Progenitor cell of endocrine pancreas (in vitro differentiated cells): ENCODE measurements around the gene CLDND1. TPM values are rescaled to one million over a fixed set of nuclear protein-coding genes. Genes with fewer than 3 reads are reported as not detected.

Experiments used
- DNase-seq: peaks from one replicate; pipeline ENCODE4 v3.0.0; 2021; ENCODE audit warnings: low spot score; ENCODE audit not compliant: unreplicated experiment
- H3K27ac Mint-ChIP-seq: 2 replicates; pipeline ENCODE4 v1.8.0; 2021; ENCODE audit warnings: mild to moderate bottlenecking, moderate library complexity, mixed read lengths
- H3K27me3 Mint-ChIP-seq: 2 replicates; pipeline ENCODE4 v1.8.0; 2021; ENCODE audit warnings: mixed read lengths
- H3K36me3 Mint-ChIP-seq: 2 replicates; pipeline ENCODE4 v1.8.0; 2022; ENCODE audit warnings: mixed read lengths; ENCODE audit not compliant: insufficient read depth
- H3K4me1 Mint-ChIP-seq: 2 replicates; pipeline ENCODE4 v1.8.0; 2021; ENCODE audit warnings: low read depth, mixed read lengths
- H3K4me3 Mint-ChIP-seq: 2 replicates; pipeline ENCODE4 v1.8.0; 2021; ENCODE audit warnings: low read depth, mild to moderate bottlenecking, moderate library complexity, mixed read lengths
- H3K9me3 Mint-ChIP-seq: 2 replicates; pipeline ENCODE4 v1.8.0; 2021; ENCODE audit warnings: low read depth, mixed read lengths
- long read RNA-seq: library from polyadenylated mRNA; unstranded; transcript quantifications from one replicate; pipeline ENCODE4 v2.0.0, GENCODE V29; 2020
- total RNA-seq: library from RNA; stranded (reverse); gene quantifications from 2 replicates; pipeline ENCODE4 v1.2.1, GENCODE V29; 2021
- TF ChIP-seq, protein P1 (sequence below): fragments of 200-600 bp; sonication (generic); IDR thresholded peaks from one replicate; pipeline ENCODE4 v1.5.0; 2021; ENCODE audit warnings: antibody characterized with exemption, mild to moderate bottlenecking; ENCODE audit not compliant: unreplicated experiment

CLDND1 gene
- total RNA-seq = 100 and 101 TPM in 2 replicates
- long read RNA-seq, transcript CLDND1-202 (6 exons, 2,228 nt) = minor isoform, 10 of 112 reads
- long read RNA-seq, transcript CLDND1-201 (5 exons, 2,161 nt) = major isoform, 78 of 112 reads
- long read RNA-seq, partial matches to known transcripts = 6 of 112 reads
- long read RNA-seq, other reads (novel, unspliced or antisense) = 6 of 112 reads

DNA sequence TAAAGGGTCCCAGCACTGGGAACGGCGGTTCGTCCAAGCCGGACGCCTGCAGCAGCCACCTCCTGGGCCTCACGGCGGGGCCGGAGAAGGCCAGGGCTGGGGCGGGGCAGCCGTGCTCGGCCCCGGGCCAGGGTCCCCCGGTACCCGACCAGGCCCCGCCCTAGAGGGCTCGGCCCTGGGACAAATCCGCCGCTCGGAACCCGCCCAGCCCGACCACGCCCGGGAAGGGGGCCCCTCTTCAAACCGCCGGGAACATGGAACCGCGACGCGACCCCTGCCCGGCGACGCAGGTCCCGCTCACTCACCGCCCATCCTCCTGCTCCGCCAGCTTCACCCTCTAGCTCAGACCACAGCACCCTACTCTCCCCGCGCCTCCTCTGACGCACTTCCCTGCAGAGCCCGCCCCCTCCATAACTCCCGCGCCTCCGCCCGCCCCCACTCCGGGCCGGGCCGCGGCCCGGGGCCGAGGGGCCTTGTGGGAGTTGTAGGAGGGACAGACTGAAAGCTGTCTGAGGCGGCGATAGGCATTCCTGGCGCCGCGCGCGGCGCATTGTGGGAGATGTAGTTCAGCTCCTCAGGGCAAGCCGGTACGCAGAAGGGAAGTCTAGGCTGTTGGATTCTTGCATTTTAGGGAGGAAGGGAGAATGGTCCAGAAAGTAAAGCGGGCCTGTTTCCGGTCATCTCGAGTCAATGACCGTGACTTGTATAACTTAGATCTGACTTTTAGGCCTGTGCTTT lies at the start of gene CLDND1:
CLDND1 (minus strand) TSS at position 359 of the 738 bp plus-strand sequence. CDS start 1,478 bp downstream, outside the sequence.
- Mint-ChIP-seq H3K4me3 (peak within 1 kb of the TSS; percentile 84), H3K27ac (peak within 1 kb of the TSS; percentile 95), H3K36me3 (peaks cover 18% of the 10 kb centered on the region), H3K9me3 (no peaks in the 10 kb centered on the region), H3K4me1 (peaks cover 23% of the 10 kb centered on the region), H3K27me3 (no peaks in the 10 kb centered on the region)
- DNase-seq = peak; percentile 91
- TF ChIP-seq, protein P1, sequence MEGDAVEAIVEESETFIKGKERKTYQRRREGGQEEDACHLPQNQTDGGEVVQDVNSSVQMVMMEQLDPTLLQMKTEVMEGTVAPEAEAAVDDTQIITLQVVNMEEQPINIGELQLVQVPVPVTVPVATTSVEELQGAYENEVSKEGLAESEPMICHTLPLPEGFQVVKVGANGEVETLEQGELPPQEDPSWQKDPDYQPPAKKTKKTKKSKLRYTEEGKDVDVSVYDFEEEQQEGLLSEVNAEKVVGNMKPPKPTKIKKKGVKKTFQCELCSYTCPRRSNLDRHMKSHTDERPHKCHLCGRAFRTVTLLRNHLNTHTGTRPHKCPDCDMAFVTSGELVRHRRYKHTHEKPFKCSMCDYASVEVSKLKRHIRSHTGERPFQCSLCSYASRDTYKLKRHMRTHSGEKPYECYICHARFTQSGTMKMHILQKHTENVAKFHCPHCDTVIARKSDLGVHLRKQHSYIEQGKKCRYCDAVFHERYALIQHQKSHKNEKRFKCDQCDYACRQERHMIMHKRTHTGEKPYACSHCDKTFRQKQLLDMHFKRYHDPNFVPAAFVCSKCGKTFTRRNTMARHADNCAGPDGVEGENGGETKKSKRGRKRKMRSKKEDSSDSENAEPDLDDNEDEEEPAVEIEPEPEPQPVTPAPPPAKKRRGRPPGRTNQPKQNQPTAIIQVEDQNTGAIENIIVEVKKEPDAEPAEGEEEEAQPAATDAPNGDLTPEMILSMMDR = no peak

DNA sequence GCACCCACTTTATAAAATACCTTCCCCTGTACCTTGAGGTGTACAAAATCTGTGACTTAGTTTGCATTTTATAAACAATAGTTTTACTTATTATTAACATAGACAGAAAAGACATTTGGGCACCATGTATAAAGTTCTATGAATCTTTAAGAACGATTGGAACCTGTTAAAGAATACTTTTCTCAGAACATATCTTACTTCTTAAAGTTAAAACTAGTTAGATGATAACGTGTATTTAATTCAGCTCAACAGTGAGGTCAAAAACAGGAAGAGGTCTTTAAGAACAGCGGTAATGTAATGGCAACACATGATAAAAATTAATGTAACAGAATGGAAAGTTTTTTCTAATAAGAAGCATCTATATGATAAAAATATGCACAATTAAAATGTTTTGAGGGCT lies 45.7 kb upstream of the CLDND1 start:
- H3K36me3 Mint-ChIP-seq = no peaks in the 10 kb centered on the region
- TF ChIP-seq, protein P1 = no peak
- H3K27me3 Mint-ChIP-seq = no peaks in the 10 kb centered on the region
- no peak overlapping the region for H3K27ac Mint-ChIP-seq
- H3K9me3 Mint-ChIP-seq = no peaks in the 10 kb centered on the region
- H3K4me1 Mint-ChIP-seq = peaks cover 2% of the 10 kb centered on the region
- no peak overlapping the region for H3K4me3 Mint-ChIP-seq
- DNase-seq = no peak

DNA sequence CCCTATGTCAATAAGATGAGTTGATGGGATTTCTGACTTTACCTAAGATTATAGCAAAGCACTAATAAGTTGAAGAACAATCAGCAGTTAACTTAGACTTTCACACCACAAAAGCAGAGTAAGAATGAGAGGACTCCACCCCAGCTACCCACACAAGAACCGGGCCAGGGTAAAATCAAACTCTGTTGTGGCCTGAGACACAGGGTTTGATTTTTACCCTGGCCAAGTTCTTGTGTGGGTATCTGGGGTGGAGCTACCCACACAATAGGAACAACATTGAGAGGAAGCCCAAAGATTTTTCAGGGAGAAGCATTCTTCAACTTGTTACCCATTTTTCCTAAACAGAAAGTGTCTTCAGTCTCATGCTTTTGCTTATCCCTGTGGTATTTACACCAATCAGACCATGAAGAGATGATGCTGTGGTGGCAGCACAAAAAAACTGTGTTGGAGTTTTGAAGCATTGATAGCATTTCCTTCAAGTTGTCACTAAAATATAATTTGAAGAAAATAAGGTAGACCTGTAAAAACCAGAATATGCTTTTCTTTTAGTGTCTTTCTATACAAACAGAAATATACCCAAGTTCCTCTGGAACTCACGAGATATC lies 45.1 kb upstream of the CLDND1 start:
- TF ChIP-seq, protein P1 = no peak
- no peak overlapping the region for H3K4me3 Mint-ChIP-seq
- no peak overlapping the region for H3K27ac Mint-ChIP-seq
- H3K4me1 Mint-ChIP-seq = no peaks in the 10 kb centered on the region
- no peaks in the 10 kb centered on the region for H3K36me3 Mint-ChIP-seq
- DNase-seq = no peak
- no peaks in the 10 kb centered on the region for H3K9me3 Mint-ChIP-seq
- H3K27me3 Mint-ChIP-seq = no peaks in the 10 kb centered on the region

DNA sequence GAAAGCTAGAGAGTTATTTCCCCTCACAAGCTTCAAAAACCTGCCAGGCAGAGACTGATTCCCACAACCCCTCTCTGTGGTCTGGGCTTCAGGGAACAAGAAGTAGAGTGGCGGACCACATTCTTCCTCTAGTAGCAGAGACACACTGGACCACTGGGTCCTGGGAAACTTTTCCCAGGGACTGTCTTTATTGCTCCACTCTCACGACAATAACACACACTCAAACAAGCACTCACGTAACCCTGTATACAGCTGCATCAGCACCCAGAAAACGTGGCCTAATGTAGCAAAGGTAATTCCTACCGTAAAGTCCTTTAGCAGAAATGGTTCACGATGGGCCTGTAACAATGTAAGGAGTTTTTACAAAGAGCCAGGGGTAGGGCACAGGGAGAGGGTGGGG lies 43.1 kb upstream of the CLDND1 start:
- no peak overlapping the region for H3K27ac Mint-ChIP-seq

GRCh38 chr3:98565237-98565643 lies 42.5 kb upstream of the CLDND1 start:
- Mint-ChIP-seq H3K27me3 (no peaks in the 10 kb centered on the region), H3K4me1 (no peaks in the 10 kb centered on the region), H3K4me3 (no peak overlapping the region), H3K36me3 (no peaks in the 10 kb centered on the region), H3K9me3 (no peaks in the 10 kb centered on the region), H3K27ac (no peak overlapping the region)
- TF ChIP-seq, protein P1 = no peak
- DNase-seq = no peak

More for the DNA sequence above, 43.1 kb upstream of the CLDND1 start:
- H3K36me3 Mint-ChIP-seq = no peaks in the 10 kb centered on the region
- no peak overlapping the region for H3K4me3 Mint-ChIP-seq
- TF ChIP-seq, protein P1 = no peak
- no peaks in the 10 kb centered on the region for H3K9me3 Mint-ChIP-seq
- no peaks in the 10 kb centered on the region for H3K27me3 Mint-ChIP-seq
- DNase-seq = no peak
- H3K4me1 Mint-ChIP-seq = no peaks in the 10 kb centered on the region
